PC-3 (cell line): Measurements from ENCODE around the gene VPS8.

ENCODE experiments used
- EZH2 ChIP-seq: fragments of 300-600 bp; sonication (generic); IDR thresholded peaks from one replicate; pipeline ENCODE4 v1.6.1; 2017; ENCODE audit warnings: antibody characterized with exemption, mild to moderate bottlenecking, low read length; ENCODE audit not compliant: unreplicated experiment
- EZH2phosphoT487 ChIP-seq: fragments of 300-600 bp; sonication (generic); IDR thresholded peaks from 2 replicates; pipeline ENCODE4 v1.6.1; 2018; ENCODE audit warnings: mild to moderate bottlenecking, antibody characterized with exemption, low read length, borderline replicate concordance
- TF ChIP-seq, protein P1 (sequence below): fragments of 300-600 bp; sonication (generic); conservative IDR thresholded peaks from 2 replicates; pipeline ENCODE4 v1.5.1; 2017; ENCODE audit warnings: antibody characterized with exemption, low read depth, mild to moderate bottlenecking, low read length

GRCh38 chr3:184788751-184789150 lies 23.2 kb upstream of the VPS8 start:
- TF ChIP-seq, protein P1, sequence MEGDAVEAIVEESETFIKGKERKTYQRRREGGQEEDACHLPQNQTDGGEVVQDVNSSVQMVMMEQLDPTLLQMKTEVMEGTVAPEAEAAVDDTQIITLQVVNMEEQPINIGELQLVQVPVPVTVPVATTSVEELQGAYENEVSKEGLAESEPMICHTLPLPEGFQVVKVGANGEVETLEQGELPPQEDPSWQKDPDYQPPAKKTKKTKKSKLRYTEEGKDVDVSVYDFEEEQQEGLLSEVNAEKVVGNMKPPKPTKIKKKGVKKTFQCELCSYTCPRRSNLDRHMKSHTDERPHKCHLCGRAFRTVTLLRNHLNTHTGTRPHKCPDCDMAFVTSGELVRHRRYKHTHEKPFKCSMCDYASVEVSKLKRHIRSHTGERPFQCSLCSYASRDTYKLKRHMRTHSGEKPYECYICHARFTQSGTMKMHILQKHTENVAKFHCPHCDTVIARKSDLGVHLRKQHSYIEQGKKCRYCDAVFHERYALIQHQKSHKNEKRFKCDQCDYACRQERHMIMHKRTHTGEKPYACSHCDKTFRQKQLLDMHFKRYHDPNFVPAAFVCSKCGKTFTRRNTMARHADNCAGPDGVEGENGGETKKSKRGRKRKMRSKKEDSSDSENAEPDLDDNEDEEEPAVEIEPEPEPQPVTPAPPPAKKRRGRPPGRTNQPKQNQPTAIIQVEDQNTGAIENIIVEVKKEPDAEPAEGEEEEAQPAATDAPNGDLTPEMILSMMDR = no peak
- TF ChIP-seq EZH2 = no peak
- no peak for TF ChIP-seq EZH2phosphoT487
